Measurements from ENCODE around the gene THEMIS2. TPM values are rescaled to one million over a fixed set of nuclear protein-coding genes. Genes with fewer than 3 reads are reported as not detected.

The THEMIS2 gene
- total RNA-seq, 1 donor from 2014 or later = 5.3 TPM

DNA sequence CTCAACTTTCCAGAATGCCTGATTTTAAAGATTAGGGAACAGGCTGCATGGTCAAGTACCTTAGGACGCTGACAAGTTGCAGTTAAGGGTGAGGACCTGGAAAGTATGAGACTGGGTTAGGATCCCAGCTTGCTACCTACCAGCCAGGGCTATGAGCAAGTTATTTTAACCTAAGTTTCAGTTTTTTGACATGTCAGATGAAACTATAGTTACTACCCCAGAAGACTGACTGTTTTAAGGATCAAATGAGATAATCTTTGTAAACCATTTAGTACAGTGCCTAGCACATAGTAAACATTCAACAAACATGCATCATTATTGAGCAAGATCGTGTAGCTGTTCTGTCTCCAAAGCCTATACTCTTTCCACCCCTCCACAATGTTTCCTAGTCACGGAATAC is 14.4 kb downstream of the THEMIS2 start:
- no peak for ATAC-seq

DNA sequence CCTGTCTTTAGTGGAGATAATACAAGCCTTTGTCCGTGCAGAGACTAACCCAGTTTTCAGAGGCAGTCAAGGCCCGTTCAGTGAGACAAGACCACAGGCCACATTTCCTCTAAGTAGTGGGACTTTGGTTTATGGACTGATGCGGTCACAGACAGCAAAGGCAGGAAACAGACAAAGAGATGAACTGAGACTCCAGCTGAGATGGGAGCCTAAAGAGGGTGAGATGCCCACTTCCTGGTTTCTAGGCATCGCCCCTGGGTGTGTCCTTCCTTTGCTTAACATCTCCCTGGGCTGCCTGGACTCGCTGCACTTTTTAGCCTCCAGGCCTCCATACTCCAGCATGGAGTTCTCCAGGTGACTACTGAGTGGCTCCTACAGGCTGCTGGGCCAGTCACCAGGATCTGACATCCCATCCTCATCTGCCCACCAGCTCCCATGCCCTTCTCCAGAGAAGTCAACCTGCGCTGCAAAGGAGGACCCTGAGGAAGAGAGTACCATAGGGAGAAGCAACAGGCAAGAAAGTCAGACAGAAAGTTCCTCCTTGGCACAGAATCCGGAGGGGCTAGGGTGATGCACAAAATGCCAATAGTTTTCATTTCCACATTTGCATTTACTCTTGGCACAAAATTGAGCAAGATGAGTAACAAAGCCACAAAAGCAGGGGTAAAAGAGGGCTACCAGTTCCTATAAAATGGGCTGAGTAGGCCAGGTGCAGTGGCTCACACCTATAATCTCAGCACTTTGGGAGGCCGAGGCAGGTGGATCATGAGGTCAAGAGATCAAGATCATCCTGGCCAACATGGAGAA is 15.1 kb downstream of the THEMIS2 start:
- ATAC-seq = peak; percentile 34

DNA sequence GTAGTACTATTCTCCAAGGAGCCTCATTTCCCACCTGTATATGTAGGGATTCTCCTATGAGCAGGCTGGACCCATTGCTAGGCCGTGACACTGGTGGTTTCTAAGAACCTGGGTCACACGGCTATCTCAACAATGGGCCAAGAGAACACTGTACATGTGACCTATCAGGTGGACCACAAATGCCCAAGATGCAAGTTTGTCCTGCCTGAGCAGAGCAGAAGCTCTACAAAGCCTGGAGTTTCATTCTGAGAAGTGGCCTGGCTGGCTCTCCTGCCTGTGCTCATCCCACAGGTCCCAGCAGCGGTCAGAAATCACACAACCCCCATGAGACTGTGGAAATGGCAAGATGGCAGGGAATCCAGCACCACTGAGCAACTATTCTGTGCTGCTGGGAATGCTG is 17.2 kb downstream of the THEMIS2 start:
- no peak for ATAC-seq

DNA sequence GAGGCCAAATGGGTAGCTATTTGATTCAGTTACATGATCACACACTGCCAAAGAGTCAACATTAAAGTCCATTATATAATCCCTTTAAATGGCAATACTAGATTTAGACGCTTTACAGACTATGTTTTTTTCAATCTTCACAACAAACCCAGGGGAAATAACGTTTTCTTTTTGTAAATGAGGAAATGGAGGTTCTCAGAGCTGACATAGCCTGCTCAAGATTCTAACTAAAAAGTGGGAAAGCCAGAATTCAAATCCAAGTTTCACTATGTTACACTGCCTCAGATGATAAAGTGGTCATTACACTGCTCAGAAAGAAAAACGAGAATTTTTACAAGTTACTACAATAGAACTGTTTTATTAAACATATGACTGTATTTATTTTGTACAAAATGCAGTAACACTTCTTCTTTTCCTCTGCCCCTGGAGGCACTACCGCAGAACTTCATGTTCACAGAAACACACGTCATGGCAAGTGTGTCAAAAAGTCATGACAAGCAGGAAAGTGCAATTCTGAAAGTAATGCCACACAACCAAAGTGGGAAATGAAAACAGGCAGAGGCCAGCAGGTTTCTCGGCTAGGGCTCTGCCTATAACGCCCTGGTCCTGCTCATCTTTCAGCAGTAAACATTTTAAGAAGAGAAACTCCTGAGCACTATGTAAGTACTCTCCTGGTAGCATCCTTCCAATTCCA is 19.0 kb downstream of the THEMIS2 start:
- ATAC-seq = no peak

- ATAC-seq = no peak
Observed at GRCh38 chr1:27894521-27894920, 22.2 kb downstream of the THEMIS2 start.

DNA sequence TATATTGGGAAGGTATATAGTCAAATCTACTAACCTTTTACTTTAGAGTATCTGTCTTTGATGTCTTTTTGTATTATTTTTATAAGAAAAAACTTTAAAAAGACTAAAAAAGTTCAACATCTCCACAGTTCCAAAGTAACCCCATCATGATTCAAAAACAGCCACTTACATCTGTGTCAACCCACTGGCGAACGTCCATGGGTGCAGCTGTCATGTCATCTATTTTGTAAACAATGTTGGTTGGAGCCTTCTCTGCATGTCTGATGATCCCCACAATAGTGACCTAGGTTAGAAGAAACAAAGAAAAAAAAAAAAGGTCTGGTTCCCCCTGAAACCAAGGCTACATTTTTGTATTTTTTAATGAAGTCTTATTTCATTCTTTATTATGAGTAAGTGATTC is 34.4 kb downstream of the THEMIS2 start:
- ATAC-seq = no peak

DNA sequence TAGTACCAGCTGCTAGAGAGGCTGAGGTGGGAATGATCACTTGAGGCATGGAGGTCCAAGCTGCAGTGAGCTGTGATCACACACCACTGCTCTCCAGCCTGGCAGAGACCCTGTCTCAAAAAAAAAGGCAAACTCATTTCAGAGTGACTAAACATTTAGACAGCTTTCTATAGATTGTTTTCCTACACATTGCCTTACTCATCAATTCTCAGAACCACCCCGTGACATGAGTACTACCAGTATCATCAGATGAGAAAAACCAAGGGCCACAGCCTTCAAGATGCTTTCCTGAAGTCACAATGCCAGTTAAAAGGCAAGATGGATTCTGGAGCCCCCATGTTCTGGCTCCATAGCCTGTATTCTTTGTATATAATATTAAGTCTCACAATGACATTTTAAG is 40.1 kb downstream of the THEMIS2 start:
- no peak for ATAC-seq

GRCh38 chr1:27915082-27915575 is 42.8 kb downstream of the THEMIS2 start:
- ATAC-seq = no peak

GRCh38 chr1:27922272-27922671 is 49.9 kb downstream of the THEMIS2 start:
- no peak for ATAC-seq

DNA sequence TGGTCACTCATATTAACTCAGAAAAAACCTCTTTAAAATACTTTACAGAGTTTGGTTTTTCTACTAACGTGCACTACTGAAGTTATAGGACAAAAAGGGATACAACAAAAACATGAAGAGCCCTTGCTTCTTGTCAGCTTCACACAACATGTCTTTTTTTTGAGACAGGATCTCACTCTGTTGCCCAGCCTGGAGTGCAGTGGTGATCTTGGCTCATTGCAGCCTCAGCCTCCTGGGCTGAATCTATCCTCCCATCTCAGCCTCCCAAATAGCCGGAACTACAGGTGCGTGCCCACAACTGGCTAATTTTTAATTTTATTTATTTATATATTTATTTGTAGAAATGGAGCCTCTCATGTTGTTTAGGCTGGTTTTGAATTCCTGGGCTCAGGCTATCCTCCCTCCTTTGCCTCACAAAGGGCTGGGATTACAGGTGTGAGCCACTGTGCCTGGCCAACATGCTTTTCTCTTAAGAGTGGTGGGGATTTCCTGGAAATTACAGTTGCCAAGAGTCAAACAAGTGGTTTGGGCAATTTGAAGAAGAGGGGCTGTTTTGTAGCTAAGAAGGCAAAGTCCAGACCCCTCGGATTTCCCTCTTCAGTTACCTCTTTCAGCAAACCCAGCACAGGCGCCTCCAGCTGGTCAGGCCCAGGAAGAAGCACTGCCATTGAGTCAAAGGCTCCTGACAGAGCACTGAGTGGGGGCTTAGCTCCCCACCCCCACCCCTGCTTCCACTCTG is 56.0 kb downstream of the THEMIS2 start:
- ATAC-seq = no peak

GRCh38 chr1:27931184-27931583 is 58.8 kb downstream of the THEMIS2 start:
- ATAC-seq = no peak

- no peak for ATAC-seq
Observed at GRCh38 chr1:27931759-27932158, 59.4 kb downstream of the THEMIS2 start.

DNA sequence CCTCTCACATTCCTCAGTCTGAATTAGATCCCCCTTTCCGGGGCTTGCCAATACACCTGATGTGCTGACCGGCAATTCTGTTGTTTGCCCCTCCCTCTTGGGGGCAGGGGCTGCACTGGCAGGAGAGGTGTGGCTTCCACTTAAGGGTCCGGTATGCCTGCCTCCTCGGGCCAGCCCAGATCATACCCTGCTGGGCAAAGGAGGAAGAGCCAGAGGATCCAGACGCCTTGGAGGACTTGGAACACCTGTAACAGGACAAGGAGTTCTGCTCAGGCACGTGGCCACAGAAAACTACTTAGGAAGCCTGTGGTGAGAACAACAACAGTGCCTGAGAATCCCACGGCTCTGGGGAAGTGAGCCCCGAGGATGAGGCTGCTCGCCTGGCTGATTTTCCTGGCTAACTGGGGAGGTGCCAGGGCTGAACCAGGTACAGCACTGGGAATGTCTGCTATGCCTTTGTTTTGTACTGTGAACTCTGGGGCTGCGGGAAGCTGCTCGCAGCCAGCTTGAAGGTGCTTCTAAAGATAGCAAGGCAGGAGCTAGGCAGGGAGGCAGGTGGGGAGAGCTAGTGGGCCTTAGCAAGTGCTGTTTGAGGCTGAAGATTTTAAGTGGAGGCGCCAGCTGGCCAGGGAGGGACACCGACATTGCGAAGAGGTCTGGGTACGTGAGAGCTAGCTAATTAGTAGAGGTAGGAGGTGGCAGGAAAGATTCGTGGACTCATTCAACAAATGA is 62.6 kb downstream of the THEMIS2 start, which contains the start of gene SMPDL3B:
SMPDL3B (plus strand) TSS at position 183 of the 732 bp plus-strand sequence; CDS start at position 367, 184 bp downstream.
- ATAC-seq = peak; percentile 62

DNA sequence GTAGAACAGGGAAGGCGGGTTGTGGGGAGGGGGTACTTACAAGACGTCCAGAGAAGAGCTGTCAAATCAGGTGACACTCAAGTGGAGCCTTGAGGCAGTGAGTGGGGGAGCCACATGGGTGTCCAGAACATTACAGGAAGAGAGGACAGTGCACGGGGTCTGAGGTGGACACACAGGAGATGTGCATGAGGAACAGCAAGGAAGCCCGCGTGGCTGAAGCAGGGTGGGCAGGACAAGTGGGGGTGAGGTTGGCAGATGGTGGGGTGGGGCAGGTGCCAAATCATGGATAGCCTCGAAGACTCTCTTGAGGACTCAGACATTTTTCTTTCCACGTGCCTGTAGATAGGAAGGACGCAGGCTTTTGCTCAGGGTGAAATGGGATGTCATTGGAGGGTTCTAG is 63.4 kb downstream of the THEMIS2 start:
- ATAC-seq = no peak

Other genes starting within 250 kb of the THEMIS2 start
- gene FGR, start 237.4 kb upstream of the THEMIS2 start, total RNA-seq = 1.3 TPM
- 20.5 TPM for gene IFI6, start 200.4 kb upstream of the THEMIS2 start, total RNA-seq
- 11.8 TPM for gene FAM76A, start 146.6 kb upstream of the THEMIS2 start, total RNA-seq
- 45.6 TPM for gene STX12, start 99.3 kb upstream of the THEMIS2 start, total RNA-seq
- 30.0 TPM for gene PPP1R8, start 41.8 kb upstream of the THEMIS2 start, total RNA-seq
- 18.8 TPM for gene RPA2, start 42.0 kb downstream of the THEMIS2 start, total RNA-seq
- 1.8 TPM for gene SMPDL3B, start 62.5 kb downstream of the THEMIS2 start, total RNA-seq
- gene XKR8, start 87.4 kb downstream of the THEMIS2 start, total RNA-seq = 3.5 TPM
- 18.9 TPM for gene EYA3, start 216.1 kb downstream of the THEMIS2 start, total RNA-seq